Kidney (tissue), 14 donors: ENCODE results near the gene ASB1. TPM values are rescaled to one million over a fixed set of nuclear protein-coding genes. Genes with fewer than 3 reads are reported as not detected.

ENCODE experiments used
- DNase-seq, 5 donors: peaks; one replicate each; pipeline ENCODE4 v3.0.0-alpha.2; 2013 to 2020
- FAIRE-seq: peaks from 2 replicates; lab custom pipeline; 2012; peaks lifted over from hg19 to GRCh38; lab: Jason Lieb, UNC
- H3K27ac ChIP-seq, 2 donors: one replicate each; pipeline ENCODE4 v1.7.0; 2013; ENCODE audit warnings: low read depth in 2 of 2, low read length in 2 of 2, inconsistent platforms in 1 of 2
- H3K27me3 ChIP-seq: one replicate; pipeline ENCODE4 v1.7.1; 2013; ENCODE audit warnings: low read length, inconsistent platforms; ENCODE audit not compliant: control insufficient read depth, insufficient read depth
- H3K36me3 ChIP-seq, 3 donors: one replicate each; pipeline versions ENCODE4 v1.7.0 to v1.7.1; 2013; ENCODE audit warnings: low read length in 3 of 3, control low read depth in 1 of 3, inconsistent platforms in 1 of 3; ENCODE audit not compliant: insufficient read depth in 3 of 3, control insufficient read depth in 2 of 3
- H3K4me1 ChIP-seq, 3 donors: one replicate each; pipeline versions ENCODE4 v1.7.0 to v1.7.1; 2013; ENCODE audit warnings: low read length in 3 of 3, inconsistent platforms in 1 of 3, low read depth in 1 of 3; ENCODE audit not compliant: control insufficient read depth in 2 of 3, insufficient read depth in 2 of 3
- H3K4me3 ChIP-seq, 3 donors: one replicate each; pipeline versions ENCODE4 v1.7.0 to v1.8.1; 2013; ENCODE audit warnings: low read length in 3 of 3, control low read depth in 1 of 3, inconsistent platforms in 1 of 3
- H3K9ac ChIP-seq, 3 donors: one replicate each; pipeline versions ENCODE4 v1.7.0 to v1.7.1; 2013; ENCODE audit warnings: low read length in 3 of 3, control low read depth in 1 of 3, inconsistent platforms in 1 of 3
- H3K9me3 ChIP-seq, 3 donors: one replicate each; pipeline versions ENCODE4 v1.7.0 to v1.7.1; 2013; ENCODE audit warnings: low read length in 3 of 3, control low read depth in 1 of 3, inconsistent platforms in 1 of 3; ENCODE audit not compliant: control insufficient read depth in 2 of 3, insufficient read depth in 1 of 3
- intact Hi-C: fragments of 100-400 bp; cut with DNase I; formaldehyde crosslinking; loops from one replicate; pipeline ENCODE4 v1.11.1; 2022
- polyA plus RNA-seq: library from polyadenylated mRNA; stranded (reverse); fragments of 350-450 nt; fragmentation: Illumina TruSeq; extraction: RNeasy Lipid Tissue Mini Kit (QIAGEN cat#74804); gene quantifications from one replicate; pipeline ENCODE4 v1.2.3, GENCODE V29; 2014; ENCODE audit warnings: low read depth, low replicate concordance; ENCODE audit not compliant: insufficient read depth
- total RNA-seq: library from RNA; stranded (reverse); fragmentation: NEBNext Ultra II Directional; extraction: Animal tissue kit (Norgen Biotek cat#: 25700); gene quantifications from one replicate; pipeline ENCODE4 v1.2.1, GENCODE V29; 2021
- TF ChIP-seq, protein P1 (sequence below): IDR thresholded peaks from 3 replicates; pipeline ENCODE4 v1.5.1; 2012; ENCODE audit warnings: mild to moderate bottlenecking, moderate library complexity, borderline replicate concordance; ENCODE audit not compliant: insufficient read depth; ENCODE audit errors: extremely low read depth
- donor health status: control.
- donor health status: control.
- donor health status: control.
- donor health status: control.
- donor health status: control.
- donor health status: DM: yes; HTN: yes; CAD: no.
- donor health status: Normal renal cell carcinoma (clear cell type).

Gene ASB1
- total and polyA plus RNA-seq, 2 donors from 2014 or later, result 28.1 to 29.4 TPM

DNA sequence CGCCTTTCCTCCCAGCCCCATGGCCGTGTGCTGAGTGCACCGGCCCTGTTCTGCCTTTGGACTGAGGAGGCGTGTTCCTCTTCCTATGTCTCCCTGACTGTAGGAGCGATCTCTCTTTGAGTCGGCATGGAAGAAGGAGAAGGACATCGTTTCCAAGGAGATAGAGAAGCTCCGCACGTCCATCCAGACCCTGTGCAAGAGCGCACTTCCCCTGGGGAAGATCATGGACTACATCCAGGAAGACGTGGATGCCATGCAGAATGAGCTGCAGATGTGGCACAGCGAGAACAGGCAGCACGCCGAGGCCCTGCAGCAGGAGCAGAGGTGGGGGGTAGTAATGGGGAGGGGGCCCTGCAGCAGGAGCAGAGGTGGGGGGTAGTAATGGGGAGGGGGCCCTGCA, 29.4 kb upstream of the ASB1 start:
- no peak overlapping the region for H3K27ac ChIP-seq
- TF ChIP-seq, protein P1, sequence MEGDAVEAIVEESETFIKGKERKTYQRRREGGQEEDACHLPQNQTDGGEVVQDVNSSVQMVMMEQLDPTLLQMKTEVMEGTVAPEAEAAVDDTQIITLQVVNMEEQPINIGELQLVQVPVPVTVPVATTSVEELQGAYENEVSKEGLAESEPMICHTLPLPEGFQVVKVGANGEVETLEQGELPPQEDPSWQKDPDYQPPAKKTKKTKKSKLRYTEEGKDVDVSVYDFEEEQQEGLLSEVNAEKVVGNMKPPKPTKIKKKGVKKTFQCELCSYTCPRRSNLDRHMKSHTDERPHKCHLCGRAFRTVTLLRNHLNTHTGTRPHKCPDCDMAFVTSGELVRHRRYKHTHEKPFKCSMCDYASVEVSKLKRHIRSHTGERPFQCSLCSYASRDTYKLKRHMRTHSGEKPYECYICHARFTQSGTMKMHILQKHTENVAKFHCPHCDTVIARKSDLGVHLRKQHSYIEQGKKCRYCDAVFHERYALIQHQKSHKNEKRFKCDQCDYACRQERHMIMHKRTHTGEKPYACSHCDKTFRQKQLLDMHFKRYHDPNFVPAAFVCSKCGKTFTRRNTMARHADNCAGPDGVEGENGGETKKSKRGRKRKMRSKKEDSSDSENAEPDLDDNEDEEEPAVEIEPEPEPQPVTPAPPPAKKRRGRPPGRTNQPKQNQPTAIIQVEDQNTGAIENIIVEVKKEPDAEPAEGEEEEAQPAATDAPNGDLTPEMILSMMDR, result no peak
- DNase-seq (no peak), FAIRE-seq (no peak)
- no peaks in the 10 kb centered on the region for H3K4me1 ChIP-seq
- H3K9ac ChIP-seq, result no peak overlapping the region
- H3K4me3 ChIP-seq, result no peak overlapping the region
- intact Hi-C loops, result no loop called here
- no peaks in the 10 kb centered on the region for H3K9me3 ChIP-seq
- H3K36me3 ChIP-seq, result peaks cover 0 to 3% (median 2%) of the 10 kb centered on the region in 3 donors
- H3K27me3 ChIP-seq, result no peaks in the 10 kb centered on the region

DNA sequence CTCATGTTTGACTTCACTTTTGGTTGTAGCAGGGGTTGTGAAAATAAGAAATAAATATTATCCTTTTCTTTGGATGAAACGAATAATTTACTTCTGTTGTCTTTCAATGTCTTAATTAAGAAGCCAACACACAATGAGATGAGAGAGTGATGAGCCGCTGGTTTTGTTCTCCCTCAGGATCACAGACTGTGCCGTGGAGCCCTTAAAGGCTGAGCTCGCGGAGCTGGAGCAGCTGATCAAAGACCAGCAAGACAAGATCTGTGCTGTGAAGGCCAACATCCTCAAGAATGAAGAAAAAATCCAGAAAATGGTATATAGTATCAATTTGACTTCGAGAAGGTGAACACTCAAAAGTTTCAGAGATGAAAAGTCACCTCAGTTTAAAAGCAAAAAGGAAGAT, 28.1 kb upstream of the ASB1 start:
- no peak overlapping the region for H3K4me3 ChIP-seq
- no peaks in the 10 kb centered on the region for H3K27me3 ChIP-seq
- peaks cover 0 to 3% (median 2%) of the 10 kb centered on the region in 3 donors for H3K36me3 ChIP-seq
- intact Hi-C loops, result no loop called here
- no peak overlapping the region for H3K9ac ChIP-seq
- DNase-seq (no peak), FAIRE-seq (no peak)
- H3K27ac ChIP-seq, result no peak overlapping the region
- H3K4me1 ChIP-seq, result no peaks in the 10 kb centered on the region
- TF ChIP-seq, protein P1, result no peak
- H3K9me3 ChIP-seq, result no peaks in the 10 kb centered on the region

DNA sequence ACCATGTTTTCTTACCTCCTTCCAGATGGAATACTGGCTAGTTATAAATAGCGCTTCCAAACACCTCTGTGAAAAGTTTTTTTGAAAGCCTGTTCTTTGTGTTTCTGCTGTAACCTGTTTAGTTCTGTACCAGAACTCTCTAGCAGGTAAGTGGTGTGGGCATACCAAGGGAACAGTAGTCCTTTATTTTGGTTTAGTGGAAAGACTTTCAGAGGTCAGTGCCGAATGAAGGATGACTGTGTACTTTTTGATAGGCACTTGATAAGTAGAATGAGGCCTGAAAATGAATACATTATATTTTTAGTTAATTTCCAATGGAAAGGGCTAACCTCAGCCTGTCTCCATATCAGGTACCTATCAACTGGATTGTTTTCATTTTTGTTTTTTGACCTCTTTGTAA, 27.6 kb upstream of the ASB1 start:
- H3K27ac ChIP-seq, result no peak overlapping the region
- no peak overlapping the region for H3K4me3 ChIP-seq
- H3K36me3 ChIP-seq, result peaks cover 0 to 3% (median 2%) of the 10 kb centered on the region in 3 donors
- no peaks in the 10 kb centered on the region for H3K9me3 ChIP-seq
- H3K9ac ChIP-seq, result no peak overlapping the region
- intact Hi-C loops, result no loop called here
- no peaks in the 10 kb centered on the region for H3K27me3 ChIP-seq
- FAIRE-seq (no peak), DNase-seq (no peak)
- TF ChIP-seq, protein P1, result no peak
- no peaks in the 10 kb centered on the region for H3K4me1 ChIP-seq

DNA sequence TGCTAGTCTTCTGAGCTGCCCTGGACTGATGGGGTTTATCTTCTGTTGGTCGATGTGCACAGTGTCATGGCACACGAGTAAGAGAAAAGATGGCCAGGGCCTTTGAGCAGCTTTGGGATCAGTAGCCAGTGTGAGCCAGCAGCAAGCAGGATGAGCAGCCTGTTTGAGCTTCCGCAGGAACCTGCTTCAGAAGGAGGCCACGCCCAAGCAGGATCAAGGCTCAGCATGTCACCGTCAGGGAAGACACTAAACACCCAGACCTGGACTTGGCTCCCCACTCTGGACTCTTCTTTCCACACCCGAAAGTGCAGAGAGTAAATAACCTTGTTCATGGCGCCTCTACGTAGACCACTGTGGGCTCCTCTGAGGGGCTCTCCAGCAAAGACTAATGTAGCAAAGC, 25.2 kb upstream of the ASB1 start:
- Histone ChIP-seq H3K9ac (no peak overlapping the region), H3K27me3 (no peaks in the 10 kb centered on the region), H3K4me1 (no peaks in the 10 kb centered on the region), H3K9me3 (no peaks in the 10 kb centered on the region), H3K4me3 (no peak overlapping the region), H3K27ac (no peak overlapping the region), H3K36me3 (peaks cover 0 to 3% (median 2%) of the 10 kb centered on the region in 3 donors)
- DNase-seq, result no peak
- no peak for FAIRE-seq
- TF ChIP-seq, protein P1, result no peak
- intact Hi-C loops, result no loop called here
